ENCODE results near the gene ZNF407.
"Not testable (repeated sequence)": the region's sequence is repeated elsewhere in the genome, so short reads cannot be mapped to it uniquely, and the experiment has no call there.

ZNF407 gene

DNA sequence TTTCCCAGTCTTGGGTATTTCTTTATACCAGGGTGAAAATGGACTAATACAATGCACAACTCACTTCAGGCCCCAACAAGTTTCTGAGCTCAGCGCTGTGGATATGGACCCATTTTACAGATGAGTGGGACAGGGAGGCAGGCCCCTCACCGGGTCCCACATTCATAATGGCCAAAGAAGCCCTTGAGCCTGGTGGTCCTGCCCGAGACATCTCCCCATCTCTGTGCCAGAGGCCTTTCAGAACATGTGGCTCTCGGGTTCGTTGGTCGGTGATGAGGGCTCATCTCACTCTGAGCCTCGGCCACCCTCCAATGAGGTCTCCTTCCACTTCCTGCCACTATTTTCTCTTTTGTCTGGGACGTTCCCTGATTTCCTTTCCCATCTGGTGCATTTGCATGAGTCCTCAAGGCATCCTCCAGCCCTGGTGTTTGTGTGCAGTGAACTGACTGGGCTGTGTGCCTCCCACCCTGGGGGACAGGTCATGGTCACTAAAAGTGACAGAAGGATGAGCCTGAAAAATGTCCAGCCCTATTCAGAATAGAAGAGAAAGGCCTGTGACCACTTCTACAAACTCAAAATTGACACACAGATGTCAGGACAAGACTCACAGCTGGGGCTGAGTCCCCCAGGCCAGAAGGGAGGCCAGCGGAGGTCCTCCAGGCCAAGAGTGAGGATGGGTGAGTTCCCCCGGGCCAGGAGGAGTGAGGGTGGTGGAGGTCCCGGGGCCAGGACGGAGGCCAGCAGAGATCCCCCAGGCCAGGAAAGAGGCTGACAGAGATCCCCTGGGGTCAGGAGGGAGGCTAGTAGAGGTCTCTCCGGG lies 476.7 kb downstream of the ZNF407 start:
- in situ Hi-C loops (cut with MboI; ENCODE audit: low sequenced_read_pairs) = no loop called here

DNA sequence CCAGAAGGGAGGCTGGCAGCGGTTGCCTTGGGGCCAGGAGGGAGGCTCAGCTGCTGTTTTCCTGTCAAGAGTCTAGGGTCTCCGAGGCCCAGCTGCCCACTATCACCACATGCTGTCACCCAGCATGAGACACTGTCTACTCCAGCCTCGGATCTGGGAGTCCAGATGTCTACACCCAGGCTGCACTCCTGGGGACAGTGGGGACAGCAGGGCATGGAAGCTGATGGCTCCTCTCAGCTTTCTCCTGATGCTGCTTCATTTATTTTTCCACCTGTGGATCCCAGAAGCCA lies 477.3 kb downstream of the ZNF407 start:
- no peak overlapping the region for H3K4me3 ChIP-seq
- in situ Hi-C loops (cut with MboI; ENCODE audit: low sequenced_read_pairs) = no loop called here
- H3K36me3 ChIP-seq (replicated peaks) = no peaks in the 10 kb centered on the region
- no peaks in the 10 kb centered on the region for H3K9me3 ChIP-seq
- no peak for DNase-seq (ENCODE audit: low spot score in 2 of 2)
- no peaks in the 10 kb centered on the region for H3K27me3 ChIP-seq (ENCODE audit: low read depth)
- no peaks in the 10 kb centered on the region for H3K4me1 ChIP-seq

More for the DNA sequence above, 476.7 kb downstream of the ZNF407 start:
- Histone ChIP-seq H3K4me3 (no peak overlapping the region), H3K4me1 (no peaks in the 10 kb centered on the region), H3K36me3 (replicated peaks) (no peaks in the 10 kb centered on the region), H3K27me3 (ENCODE audit: low read depth) (no peaks in the 10 kb centered on the region), H3K9me3 (no peaks in the 10 kb centered on the region)
- DNase-seq (ENCODE audit: low spot score in 2 of 2) = no peak

DNA sequence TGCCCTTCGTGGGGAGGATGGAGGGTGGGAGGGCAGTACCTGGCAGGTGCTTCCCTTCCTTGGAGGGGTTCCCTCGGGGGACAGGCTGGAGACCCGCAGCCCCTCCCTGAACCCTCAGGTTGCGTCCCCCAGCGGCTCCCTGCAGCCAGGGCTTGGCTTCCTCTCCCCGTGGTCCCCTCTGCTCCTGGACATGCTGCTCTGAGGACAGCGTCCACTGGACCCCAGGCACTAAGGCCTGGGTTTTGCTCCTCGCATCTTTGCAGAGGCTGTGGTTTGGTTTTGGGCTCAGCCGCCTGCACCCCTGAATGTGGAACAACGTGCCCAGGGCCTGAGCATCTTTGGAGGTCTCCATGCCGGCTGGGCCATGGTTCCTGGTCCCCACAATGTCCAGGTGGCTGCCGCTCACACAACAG lies 477.8 kb downstream of the ZNF407 start:
- Histone ChIP-seq H3K9me3 (no peaks in the 10 kb centered on the region), H3K4me3 (no peak overlapping the region), H3K4me1 (no peaks in the 10 kb centered on the region), H3K27me3 (ENCODE audit: low read depth) (no peaks in the 10 kb centered on the region), H3K36me3 (replicated peaks) (no peaks in the 10 kb centered on the region)
- no peak for DNase-seq (ENCODE audit: low spot score in 2 of 2)
- in situ Hi-C loops (cut with MboI; ENCODE audit: low sequenced_read_pairs) = no loop called here

DNA sequence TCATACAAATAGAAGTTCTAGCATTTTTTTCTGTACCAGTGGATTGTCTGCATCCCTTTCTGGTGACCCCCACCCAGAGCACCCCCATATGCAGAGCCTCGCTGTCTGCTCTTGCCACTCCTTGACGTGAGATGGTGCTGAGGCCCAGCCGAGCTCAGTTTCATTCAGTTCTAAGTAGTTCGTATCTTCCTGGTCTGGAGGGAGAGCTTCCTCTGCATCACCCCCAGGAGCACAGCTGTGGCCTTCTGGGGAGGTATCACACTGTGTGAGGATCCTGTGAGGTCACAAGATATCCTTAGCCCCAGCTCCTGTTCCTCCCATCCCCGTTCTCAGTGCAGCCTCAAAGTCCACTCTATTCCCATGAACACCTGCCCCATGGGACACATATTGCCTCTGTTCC lies 478.6 kb downstream of the ZNF407 start:
- no peak for DNase-seq (ENCODE audit: low spot score in 2 of 2)
- in situ Hi-C loops (cut with MboI; ENCODE audit: low sequenced_read_pairs) = no loop called here
- no peaks in the 10 kb centered on the region for H3K36me3 ChIP-seq (replicated peaks)

DNA sequence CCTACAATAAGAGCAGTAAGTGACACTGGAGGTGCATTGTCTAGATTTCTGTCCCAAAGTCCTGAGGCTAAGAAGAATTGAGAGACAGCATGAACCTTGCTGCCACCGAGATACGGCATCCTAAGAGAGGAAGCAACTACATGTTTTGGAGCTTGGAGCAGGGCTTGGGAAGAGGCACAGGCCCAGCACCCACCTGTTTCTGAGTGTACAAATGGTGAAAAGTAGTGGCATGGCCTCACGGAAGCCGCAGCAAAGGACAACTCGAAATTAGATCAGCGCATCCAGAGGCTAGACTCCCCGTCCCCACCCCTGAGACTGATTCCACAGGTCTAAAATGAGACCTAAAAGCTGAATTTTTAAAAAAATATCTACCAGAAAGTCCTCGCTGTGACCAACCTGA lies 483.8 kb downstream of the ZNF407 start:
- Histone ChIP-seq H3K9me3 (no peaks in the 10 kb centered on the region), H3K27me3 (ENCODE audit: low read depth) (no peaks in the 10 kb centered on the region), H3K4me3 (no peak overlapping the region), H3K4me1 (no peaks in the 10 kb centered on the region), H3K36me3 (replicated peaks) (no peaks in the 10 kb centered on the region)
- in situ Hi-C loops (cut with MboI; ENCODE audit: low sequenced_read_pairs) = no loop called here
- DNase-seq (ENCODE audit: low spot score in 2 of 2) = no peak

More for the DNA sequence above, 478.6 kb downstream of the ZNF407 start:
- no peaks in the 10 kb centered on the region for H3K9me3 ChIP-seq
- H3K27me3 ChIP-seq (ENCODE audit: low read depth) = no peaks in the 10 kb centered on the region
- H3K4me3 ChIP-seq = no peak overlapping the region
- H3K4me1 ChIP-seq = no peaks in the 10 kb centered on the region

DNA sequence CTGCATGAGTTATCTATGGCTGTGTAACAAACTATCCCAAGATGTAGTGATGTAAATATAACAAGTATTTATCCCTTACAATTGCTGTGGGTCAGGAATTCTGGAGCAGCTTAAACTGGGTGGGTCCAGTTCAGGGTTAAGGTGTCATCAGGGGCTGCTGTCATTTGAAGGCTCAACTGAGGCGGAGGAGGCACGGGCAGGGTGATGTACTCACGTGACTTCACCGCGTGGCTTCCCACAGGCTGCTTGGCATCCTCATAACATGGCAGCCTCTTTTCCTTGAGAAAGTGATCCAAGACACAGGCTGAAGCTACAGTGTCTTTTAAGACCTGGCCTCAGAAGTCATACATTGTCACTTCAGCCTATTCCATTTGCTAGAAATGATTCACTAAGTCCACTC lies 485.5 kb downstream of the ZNF407 start:
- Histone ChIP-seq H3K4me3 (no peak overlapping the region), H3K36me3 (replicated peaks) (no peaks in the 10 kb centered on the region), H3K4me1 (no peaks in the 10 kb centered on the region), H3K9me3 (no peaks in the 10 kb centered on the region), H3K27me3 (ENCODE audit: low read depth) (no peaks in the 10 kb centered on the region)
- in situ Hi-C loops (cut with MboI; ENCODE audit: low sequenced_read_pairs) = no loop called here
- DNase-seq (ENCODE audit: low spot score in 2 of 2) = no peak

DNA sequence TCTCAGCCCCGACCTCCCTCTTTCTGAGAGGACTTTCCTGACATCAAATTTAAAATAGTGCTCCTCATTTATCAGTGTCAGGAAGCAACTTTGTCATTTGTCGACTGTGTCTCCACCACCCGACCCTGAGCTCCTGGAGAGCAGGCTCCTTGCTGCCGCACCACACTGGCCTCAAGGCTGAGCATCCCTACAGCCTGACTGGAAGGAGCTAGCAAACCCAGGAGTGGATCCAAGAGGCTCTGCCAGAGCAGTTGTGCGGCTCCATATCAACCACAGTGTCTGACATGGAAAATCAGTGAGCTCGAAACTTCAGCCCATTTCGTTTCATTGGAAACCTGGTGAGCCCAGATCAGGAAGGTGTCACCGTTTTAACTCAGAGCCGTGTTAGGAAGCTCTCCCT lies 486.1 kb downstream of the ZNF407 start:
- no peak for DNase-seq (ENCODE audit: low spot score in 2 of 2)
- Histone ChIP-seq H3K27me3 (ENCODE audit: low read depth) (no peaks in the 10 kb centered on the region), H3K4me3 (no peak overlapping the region), H3K36me3 (replicated peaks) (no peaks in the 10 kb centered on the region), H3K4me1 (no peaks in the 10 kb centered on the region), H3K9me3 (no peaks in the 10 kb centered on the region)
- in situ Hi-C loops (cut with MboI; ENCODE audit: low sequenced_read_pairs) = no loop called here

DNA sequence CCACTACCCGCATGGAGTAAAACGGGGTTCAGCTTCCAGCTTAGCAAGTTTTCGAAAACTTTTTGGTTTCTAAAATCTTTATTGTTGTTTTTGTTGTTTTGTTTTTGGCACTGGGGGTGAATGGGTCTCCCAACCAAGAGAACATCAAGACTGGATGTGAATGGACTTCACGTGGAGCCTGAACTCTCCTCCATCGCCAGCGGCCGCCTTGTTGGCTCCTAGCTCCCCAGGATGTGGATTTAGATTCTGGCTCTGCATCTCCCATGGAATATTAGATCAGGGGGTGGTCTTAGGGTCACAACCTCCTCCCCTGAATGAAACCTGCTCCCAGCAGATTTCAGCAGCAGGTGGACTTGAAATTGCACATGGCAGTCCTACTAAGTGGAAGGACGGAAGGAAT lies 488.0 kb downstream of the ZNF407 start:
- H3K36me3 ChIP-seq (replicated peaks); in situ Hi-C loops (cut with MboI; ENCODE audit: low sequenced_read_pairs); H3K4me1 ChIP-seq; H3K9me3 ChIP-seq; DNase-seq (ENCODE audit: low spot score in 2 of 2); H3K27me3 ChIP-seq (ENCODE audit: low read depth); H3K4me3 ChIP-seq: not testable (repeated sequence)

DNA sequence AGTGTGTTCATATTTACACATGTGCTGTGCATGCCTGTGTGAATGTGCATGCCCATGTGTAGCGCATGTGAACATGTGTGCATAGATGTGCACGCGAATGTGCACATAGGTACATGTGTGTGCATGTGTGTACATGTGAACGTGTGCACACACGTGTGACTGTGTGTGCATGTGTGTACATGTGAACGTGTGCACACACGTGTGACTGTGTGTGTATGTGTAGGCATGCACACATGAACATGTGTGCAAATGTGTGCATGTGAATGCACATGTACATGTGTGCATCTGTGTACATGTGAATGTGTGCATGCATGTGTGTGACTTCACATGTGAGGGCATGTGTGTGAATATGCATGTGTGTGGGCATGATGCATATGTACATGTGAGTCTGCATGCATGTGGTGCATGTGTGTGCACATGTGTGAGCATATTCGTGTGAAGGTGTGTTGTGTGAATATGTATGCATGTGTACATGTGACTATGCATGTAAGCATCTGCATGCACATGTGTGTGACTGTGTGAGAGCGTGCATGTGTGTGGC lies 488.9 kb downstream of the ZNF407 start:
- H3K9me3 ChIP-seq = no peaks in the 10 kb centered on the region
- no peak overlapping the region for H3K4me3 ChIP-seq
- no peak for DNase-seq (ENCODE audit: low spot score in 2 of 2)
- no peaks in the 10 kb centered on the region for H3K36me3 ChIP-seq (replicated peaks)
- in situ Hi-C loops (cut with MboI; ENCODE audit: low sequenced_read_pairs) = no loop called here
- no peaks in the 10 kb centered on the region for H3K27me3 ChIP-seq (ENCODE audit: low read depth)
- H3K4me1 ChIP-seq = no peaks in the 10 kb centered on the region

DNA sequence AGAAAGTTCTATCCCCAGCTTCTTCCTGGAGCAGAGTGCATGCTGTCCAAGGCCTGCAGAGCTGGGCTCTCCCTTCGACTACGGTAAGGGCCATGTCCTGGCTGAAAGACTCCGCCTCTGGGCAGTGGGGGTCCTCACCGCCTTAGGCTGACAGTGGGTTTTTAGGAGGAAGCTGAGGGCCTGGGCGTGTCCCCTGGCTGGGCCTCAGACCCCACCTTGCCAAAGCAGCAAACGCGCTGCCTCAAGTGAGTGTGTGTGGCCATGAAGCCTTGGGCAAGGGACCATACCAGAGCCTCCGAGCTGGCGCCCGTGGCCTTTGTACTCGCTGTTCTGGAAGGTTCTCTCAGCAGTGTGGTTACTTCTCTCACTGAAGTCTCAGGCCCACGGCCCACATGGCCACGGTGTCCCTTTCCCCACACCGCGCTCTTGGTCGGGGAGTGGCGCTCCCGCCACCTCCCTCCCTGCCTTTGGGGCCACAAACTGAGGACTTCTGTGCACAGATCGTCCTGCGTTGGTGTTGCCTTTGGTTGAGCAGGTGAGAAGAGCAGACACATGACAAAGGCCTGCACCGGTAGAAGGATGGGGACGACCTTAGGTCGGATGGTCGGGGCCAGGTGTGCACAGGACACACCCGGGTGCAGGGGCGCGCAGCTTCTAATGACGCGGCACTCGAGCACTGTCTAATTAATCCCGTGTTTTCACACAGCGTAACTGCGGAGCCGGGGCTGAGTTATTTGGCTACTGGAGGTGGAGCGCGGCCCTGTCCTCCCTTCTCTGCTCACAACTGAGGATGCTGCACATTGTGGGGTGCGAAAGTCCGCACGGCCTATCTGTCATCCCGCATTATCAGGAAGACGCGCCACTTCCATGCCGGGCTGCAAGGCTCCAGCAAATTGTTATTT lies 489.7 kb downstream of the ZNF407 start:
- no peaks in the 10 kb centered on the region for H3K27me3 ChIP-seq (ENCODE audit: low read depth)
- in situ Hi-C loops (cut with MboI; ENCODE audit: low sequenced_read_pairs) = no loop called here
- no peak overlapping the region for H3K4me3 ChIP-seq

DNA sequence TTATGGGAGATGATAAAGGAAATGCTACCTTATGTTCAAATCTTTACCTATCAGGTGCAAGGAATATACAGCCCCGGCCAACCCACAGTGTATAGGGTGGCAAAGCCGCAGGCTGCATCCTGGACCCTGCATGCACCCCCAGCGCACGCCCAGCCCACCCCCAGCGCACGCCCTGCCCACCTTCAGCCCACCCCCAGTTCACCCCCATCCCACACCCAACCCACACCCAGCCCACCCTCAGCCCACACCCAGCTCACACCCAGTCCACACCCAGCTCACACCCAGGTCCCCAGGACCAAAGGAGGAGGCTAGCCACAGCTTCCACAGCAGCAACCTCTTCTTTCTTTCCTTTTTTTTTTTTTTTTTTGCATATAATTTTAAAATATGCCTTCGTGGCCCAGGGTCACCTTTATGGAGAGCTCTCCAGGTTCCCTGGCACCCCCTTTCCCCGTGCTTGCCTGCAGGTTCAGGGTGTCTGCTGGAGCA lies 490.4 kb downstream of the ZNF407 start:
- Histone ChIP-seq H3K4me3 (no peak overlapping the region), H3K36me3 (replicated peaks) (no peaks in the 10 kb centered on the region), H3K4me1 (no peaks in the 10 kb centered on the region), H3K9me3 (no peaks in the 10 kb centered on the region), H3K27me3 (ENCODE audit: low read depth) (no peaks in the 10 kb centered on the region)
- in situ Hi-C loops (cut with MboI; ENCODE audit: low sequenced_read_pairs) = no loop called here
- no peak for DNase-seq (ENCODE audit: low spot score in 2 of 2)

More for the DNA sequence above, 489.7 kb downstream of the ZNF407 start:
- DNase-seq (ENCODE audit: low spot score in 2 of 2) = no peak
- Histone ChIP-seq H3K36me3 (replicated peaks) (no peaks in the 10 kb centered on the region), H3K4me1 (no peaks in the 10 kb centered on the region), H3K9me3 (no peaks in the 10 kb centered on the region)

DNA sequence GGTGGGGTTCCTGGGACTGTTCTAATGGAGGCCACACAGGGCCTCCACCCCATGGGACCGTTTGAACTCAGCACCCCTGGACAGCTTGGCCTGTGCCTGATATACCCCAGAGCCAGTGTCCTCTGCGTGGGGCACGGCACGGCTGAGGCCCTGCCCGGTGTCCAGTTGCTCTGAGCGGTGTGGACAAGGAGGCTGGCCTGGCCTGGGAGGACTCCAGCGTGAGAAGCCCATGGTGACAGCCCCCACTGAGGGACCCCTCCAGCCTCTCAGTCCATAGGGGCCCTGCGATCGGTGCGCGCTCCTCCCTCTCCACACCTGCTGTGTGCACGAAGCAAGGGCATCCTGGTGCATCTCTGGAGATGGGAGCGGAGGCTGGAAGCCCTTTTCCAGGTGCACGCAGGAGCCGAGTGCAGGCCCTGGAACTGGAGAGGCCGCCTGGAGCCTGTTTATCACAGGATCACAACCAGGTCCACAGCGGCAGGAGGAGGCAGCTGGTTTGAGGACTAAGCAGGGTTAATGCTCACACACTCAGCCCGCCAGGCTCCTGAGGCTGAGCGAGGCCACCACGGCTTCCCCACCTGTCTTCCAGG lies 491.0 kb downstream of the ZNF407 start:
- no peaks in the 10 kb centered on the region for H3K4me1 ChIP-seq
- no peak overlapping the region for H3K4me3 ChIP-seq
- H3K9me3 ChIP-seq = no peaks in the 10 kb centered on the region
- no peaks in the 10 kb centered on the region for H3K27me3 ChIP-seq (ENCODE audit: low read depth)
- no peak for DNase-seq (ENCODE audit: low spot score in 2 of 2)
- in situ Hi-C loops (cut with MboI; ENCODE audit: low sequenced_read_pairs) = no loop called here
- H3K36me3 ChIP-seq (replicated peaks) = no peaks in the 10 kb centered on the region

DNA sequence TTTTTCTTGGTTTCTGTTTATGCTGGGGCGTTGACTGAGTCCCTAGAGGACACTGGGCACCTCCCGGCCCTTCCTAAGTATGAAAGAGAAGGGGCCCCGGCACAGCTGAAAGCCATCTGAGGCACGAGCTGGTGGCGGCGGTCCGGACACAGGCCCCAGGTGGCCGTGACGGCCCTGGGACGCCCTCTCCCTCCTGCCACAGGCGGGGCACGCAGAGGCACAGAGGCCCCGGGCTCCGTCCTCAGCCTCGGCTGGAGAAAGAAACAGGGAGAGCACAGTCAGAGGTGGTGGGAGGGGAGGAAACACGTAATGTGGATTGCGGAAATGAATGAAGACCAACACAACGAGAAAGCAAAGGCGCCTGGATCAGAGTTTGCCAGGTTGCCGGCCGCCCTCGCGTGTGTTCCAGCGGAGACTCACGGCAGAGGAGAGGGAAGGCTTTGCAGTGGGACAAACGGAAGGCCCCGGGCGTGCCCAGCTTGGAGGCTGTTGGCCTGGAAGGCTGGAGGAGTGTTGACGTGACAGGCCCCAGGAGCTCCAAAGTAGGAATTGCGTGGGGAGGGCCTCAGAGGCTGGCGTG lies 492.2 kb downstream of the ZNF407 start:
- no peaks in the 10 kb centered on the region for H3K27me3 ChIP-seq (ENCODE audit: low read depth)
- no peak overlapping the region for H3K4me3 ChIP-seq
- no peak for DNase-seq (ENCODE audit: low spot score in 2 of 2)
- no peaks in the 10 kb centered on the region for H3K4me1 ChIP-seq
- no peaks in the 10 kb centered on the region for H3K36me3 ChIP-seq (replicated peaks)
- in situ Hi-C loops (cut with MboI; ENCODE audit: low sequenced_read_pairs) = no loop called here
- H3K9me3 ChIP-seq = no peaks in the 10 kb centered on the region
